Activated CD8-positive, alpha-beta memory T cell treated with anti-CD3 and anti-CD28 coated beads for 24 hours (primary cell): ENCODE measurements around the gene GSTM5.
"Not testable (repeated sequence)": the region's sequence is repeated elsewhere in the genome, so short reads cannot be mapped to it uniquely, and the experiment has no call there.

Experiments
- DNase-seq: peaks from one replicate; pipeline ENCODE4 v3.0.0-alpha.2; 2020

GSTM5 gene

GRCh38 chr1:109732390-109732881, 20.4 kb downstream of the GSTM5 start:
- no peak for DNase-seq

GRCh38 chr1:109733236-109733870, 21.3 kb downstream of the GSTM5 start:
- DNase-seq, result no peak

- peak; percentile 95 for DNase-seq
Measured at GRCh38 chr1:109739738-109740614, 27.9 kb downstream of the GSTM5 start.

- DNase-seq, result no peak
Measured at GRCh38 chr1:109740615-109741373, 28.7 kb downstream of the GSTM5 start, which contains the start of gene GSTM3. Gene GSTM3 (minus strand): TSS chr1:109741038. CDS start chr1:109740287, 751 bp downstream.

GRCh38 chr1:109748311-109748710, 36.3 kb downstream of the GSTM5 start:
- DNase-seq, result not testable (repeated sequence)

GRCh38 chr1:109749221-109749620, 37.2 kb downstream of the GSTM5 start:
- no peak for DNase-seq

GRCh38 chr1:109750241-109750882, 38.3 kb downstream of the GSTM5 start:
- no peak for DNase-seq

GRCh38 chr1:109750920-109751319, 38.9 kb downstream of the GSTM5 start:
- no peak for DNase-seq

- DNase-seq, result no peak
Measured at GRCh38 chr1:109751531-109752260, 39.6 kb downstream of the GSTM5 start.

GRCh38 chr1:109754738-109755137, 42.7 kb downstream of the GSTM5 start:
- no peak for DNase-seq

- DNase-seq, result not testable (repeated sequence)
Measured at GRCh38 chr1:109756325-109756724, 44.3 kb downstream of the GSTM5 start.

- no peak for DNase-seq
Measured at GRCh38 chr1:109756848-109757521, 44.9 kb downstream of the GSTM5 start.

- no peak for DNase-seq
Measured at GRCh38 chr1:109757936-109758786, 46.1 kb downstream of the GSTM5 start.

- no peak for DNase-seq
Measured at GRCh38 chr1:109759513-109760334, 47.7 kb downstream of the GSTM5 start.

- DNase-seq, result no peak
Measured at GRCh38 chr1:109760581-109761226, 48.7 kb downstream of the GSTM5 start.

GRCh38 chr1:109761227-109762038, 49.4 kb downstream of the GSTM5 start:
- no peak for DNase-seq

- no peak for DNase-seq
Measured at GRCh38 chr1:109762039-109762585, 50.1 kb downstream of the GSTM5 start.
